Measurements from ENCODE around the gene PELI3.
A peak's percentile ranks its signal among the peaks of the same experiment; 100 is the strongest.

Gene PELI3

DNA sequence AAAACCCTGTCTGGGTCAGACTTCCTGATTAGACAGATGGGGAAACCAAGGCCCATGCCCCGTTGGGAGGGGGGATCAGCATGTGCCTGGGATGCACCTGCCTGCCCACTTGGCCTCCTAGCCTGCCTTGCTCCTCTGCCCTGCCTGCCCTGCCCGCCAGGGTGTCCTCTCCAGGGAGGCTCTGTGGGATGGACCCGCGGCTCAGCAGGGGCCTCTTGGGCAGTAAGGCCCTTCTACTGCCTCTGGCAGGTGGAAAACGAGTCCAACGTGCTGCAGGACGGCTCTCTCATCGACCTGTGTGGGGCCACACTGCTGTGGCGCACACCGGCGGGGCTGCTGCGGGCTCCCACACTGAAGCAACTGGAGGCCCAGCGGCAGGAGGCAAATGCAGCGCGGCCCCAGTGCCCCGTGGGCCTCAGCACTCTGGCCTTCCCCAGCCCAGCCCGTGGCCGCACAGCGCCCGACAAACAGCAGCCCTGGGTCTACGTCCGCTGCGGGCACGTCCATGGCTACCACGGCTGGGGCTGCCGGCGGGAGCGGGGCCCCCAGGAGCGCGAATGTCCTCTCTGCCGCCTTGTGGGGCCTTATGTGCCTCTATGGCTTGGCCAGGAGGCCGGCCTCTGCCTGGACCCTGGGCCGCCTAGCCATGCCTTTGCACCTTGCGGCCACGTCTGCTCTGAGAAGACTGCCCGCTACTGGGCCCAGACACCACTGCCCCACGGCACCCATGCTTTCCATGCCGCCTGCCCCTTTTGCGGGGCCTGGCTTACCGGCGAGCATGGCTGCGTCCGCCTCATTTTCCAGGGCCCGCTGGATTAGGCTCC, 8.9 kb downstream of the PELI3 start:
- DNase-seq (ENCODE audit: low spot score), result no peak

DNA sequence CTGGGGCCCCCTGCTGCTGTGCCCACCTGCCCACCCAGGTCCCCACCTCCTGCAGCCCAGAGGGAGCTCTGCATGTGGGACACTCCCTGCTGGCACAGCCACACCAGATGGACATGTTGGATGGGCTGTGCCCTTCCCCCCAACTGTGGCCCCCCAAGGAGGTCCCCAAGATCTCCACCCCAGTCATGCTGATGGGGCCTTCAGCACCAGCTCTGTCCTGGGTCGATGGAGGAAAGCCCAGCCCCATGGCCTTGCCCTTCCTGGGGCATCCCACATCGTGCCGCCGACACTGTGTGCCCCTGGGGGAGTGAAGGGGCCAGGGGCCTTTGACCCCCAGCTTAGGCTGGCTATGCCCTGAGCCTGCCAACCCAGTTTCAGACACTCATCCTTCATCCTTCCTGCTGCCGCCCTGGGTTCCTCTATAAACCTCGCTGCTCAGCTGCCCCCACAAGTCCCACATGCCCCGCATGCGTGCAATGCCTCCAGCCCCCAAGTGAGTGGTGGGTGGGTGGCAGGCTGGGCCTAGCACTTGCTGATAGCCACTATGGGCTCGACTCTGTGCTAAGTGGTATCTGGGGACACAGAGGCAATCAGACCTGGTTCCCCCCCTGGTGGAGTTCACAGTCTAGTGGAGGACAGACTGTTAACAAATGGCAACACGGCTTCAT, 9.6 kb downstream of the PELI3 start:
- DNase-seq (ENCODE audit: low spot score), result no peak

DNA sequence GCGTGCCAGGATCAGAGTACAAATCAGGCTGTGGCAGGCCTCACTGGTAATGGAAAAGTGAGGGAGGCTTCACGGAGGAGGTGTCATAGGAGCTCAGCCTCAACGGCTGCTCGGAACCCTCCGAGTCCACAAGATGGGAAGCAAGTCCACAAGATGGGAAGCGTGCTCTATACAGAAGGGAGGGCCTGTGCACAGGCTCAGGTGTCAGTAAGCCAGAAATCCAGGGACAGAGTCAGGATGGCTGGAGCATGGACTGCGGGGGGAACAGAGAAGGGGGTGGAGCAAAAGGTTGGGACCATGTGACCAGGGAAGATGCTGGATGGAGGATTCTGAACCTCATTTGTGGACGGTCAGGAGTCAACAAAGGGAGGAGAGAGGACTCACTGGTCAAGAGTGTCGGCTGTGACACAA, 10.1 kb downstream of the PELI3 start:
- no peak for DNase-seq (ENCODE audit: low spot score)

DNA sequence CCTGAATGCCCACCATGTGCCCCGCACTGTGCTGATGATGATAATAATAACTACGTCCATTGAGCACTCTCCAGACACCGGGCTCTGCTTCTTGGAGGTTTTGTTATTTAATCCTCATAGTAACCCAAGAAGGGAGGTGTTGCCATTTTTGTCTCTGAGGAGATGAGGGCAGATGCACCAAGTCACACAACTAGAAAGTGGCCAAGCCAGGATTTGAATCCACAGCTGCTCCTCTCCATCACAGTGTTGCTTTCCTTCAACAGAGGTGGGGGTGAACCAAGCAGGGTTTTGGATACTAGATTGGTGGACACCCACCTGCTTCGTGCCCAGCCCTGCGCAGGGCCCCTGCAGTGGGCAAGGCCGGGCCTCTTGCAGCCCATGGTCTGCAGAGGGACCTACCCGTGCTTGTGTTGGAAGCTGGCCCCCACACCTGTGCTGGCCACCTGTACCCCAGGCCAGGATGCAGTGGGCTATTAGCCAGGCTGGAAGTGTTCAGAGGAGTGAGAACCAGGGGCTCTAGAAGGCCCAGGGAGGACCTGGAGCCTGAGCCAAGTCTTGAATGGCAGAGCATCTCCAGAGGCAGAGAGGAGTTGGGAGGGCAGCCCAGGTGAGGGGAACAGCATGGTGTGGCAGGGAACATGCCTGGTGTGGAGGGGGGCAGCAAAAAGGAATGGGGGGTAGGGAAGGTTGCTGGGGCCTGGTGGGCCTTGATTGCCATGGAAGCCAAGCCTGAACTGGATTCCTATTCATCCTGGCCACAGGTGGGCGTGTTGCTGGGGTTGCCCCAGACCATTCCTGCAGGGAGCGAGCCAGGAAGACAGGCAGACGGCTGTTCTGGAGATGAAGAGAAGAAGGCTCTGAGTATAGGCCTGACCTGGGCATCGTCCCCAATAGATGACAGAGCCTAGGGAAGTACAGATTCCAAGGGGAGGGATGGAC, 10.8 kb downstream of the PELI3 start:
- no peak for DNase-seq (ENCODE audit: low spot score)

DNA sequence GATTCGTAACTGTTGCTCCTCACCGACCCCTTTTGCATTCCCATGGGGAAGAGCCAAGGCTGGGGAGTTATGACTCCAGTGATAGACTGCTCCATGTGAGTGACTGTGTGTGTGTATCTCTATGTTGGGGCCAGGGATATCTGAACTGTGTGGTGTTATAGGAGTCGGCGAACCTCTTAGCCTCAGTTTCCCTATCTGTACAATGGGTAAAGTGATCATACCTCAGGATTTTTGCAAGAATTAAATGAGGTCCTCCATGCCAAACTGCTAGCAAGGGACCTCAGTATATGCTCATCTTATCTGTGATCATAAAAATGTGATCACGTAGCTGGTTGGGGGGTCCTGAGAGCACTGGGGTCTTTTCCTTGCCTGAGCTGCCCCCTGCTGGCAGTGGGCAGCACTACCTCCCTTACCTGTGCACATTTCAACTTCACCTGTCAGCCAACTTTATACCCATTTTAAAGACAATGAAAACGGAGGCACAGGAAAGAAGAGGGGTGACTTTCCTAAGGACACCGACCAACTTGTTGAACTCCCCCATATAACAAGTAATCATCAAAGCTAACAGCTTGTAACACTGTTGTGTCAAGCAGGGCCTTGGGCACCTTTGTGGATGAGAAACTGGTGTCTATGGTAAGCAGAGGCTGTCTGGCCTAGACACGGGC, 12.2 kb downstream of the PELI3 start:
- peak; percentile 36 for DNase-seq (ENCODE audit: low spot score)

DNA sequence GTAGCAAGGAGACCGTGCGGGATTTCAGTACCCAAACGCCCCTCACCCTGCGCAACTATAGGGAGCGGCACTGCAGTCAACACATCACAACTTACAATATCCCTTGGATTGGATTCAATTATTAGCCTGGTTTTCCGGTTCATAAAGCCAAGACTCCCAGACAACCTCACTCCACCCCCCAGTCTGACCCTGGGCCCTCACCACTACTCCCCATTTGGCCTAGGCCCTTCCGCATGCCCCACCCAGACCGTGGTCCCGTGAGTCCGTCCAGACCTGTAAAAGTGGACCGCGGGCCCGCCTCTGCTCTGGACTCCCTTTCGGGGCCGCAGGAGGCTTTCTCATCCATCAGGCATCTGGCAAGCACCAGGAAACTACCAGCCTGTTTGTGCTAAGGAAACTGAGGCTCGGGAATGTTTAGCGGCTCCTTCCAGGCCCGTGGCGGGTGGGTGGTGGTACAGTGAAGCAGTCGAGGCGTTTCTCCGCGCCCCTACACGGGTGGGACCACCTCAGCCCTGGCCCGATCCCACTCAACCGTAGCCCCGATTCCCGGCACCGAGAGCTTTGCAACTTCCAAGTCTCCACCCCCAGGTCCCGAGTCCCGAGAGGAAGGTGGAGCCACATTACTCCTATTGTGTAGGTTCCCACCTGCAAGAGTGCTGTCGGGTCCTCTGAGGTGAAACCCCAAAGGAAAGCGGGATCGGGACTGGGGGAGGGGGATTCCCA, 12.8 kb downstream of the PELI3 start:
- peak; percentile 36 for DNase-seq (ENCODE audit: low spot score)

DNA sequence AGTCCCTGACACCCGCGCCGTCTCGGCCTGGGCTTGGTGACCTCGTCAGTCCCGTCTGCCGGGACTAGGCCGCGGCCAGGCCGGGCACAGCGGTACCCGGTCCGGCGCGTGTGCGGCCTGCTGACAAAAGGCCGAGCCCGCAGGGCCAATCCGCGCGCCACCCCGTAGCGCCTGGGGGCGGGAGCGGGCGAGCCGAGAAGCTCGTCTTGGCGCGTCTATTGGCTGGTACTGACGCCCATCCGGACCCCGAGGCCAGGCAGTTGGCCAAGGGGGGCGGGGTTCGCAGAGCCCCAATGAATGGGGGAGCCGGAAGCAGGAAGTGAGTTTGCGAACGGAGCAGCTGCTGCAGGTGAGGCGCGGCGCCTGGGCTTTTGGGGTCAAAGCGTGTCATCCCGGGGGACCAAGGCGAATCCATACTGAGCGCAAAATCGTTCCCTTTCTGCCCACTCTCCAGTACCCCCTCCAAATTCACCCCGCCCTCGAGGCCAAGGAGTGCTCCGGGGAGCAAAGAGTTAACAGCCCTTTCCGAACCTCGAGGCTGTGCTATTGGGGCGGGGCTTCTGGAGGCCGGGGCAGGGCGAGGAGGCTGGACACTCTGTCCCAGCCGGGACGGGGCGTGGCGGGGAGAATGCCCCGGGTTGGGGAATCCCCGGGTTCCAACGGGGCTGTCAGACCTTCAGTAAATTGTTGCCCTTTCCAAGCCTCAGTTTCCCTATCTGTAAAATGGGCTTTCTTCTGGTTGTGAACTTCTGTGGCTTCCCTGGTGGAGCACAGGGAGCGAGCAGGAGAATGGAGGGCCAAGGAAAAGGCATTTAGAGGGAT, 13.6 kb downstream of the PELI3 start, which contains the start of gene DPP3:
TSS of gene DPP3 (plus strand) at position 318 of the 822 bp plus-strand sequence. CDS start 1,767 bp downstream, outside the sequence.
- peak; percentile 98 for DNase-seq (ENCODE audit: low spot score)

DNA sequence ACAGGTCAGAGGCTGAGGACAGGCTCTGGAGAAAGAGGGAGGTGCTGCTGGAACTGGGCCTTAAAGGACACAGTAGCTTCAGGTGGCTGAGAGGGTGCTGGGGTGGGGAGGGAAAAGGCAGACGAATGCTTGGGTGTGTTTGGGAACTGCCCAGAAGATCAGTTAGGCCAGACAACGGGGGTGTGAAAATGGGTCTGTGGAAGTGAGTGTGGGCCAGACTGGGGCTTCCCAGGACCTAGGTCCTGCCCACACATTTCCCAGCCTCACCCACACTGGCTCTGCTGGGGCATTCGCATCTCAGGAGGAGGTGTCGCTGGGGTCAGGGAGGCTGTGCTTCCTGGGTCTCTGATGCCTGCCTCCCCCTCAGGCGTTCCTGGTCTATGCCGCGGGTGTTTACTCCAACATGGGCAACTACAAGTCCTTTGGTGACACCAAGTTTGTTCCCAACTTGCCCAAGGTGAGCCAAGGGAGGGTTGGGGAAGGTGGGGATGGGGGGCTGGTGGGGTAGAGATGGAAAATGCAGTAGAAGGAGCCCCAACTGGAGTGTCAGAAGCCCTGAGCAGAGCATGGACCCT, 18.2 kb downstream of the PELI3 start:
- no peak for DNase-seq (ENCODE audit: low spot score)

DNA sequence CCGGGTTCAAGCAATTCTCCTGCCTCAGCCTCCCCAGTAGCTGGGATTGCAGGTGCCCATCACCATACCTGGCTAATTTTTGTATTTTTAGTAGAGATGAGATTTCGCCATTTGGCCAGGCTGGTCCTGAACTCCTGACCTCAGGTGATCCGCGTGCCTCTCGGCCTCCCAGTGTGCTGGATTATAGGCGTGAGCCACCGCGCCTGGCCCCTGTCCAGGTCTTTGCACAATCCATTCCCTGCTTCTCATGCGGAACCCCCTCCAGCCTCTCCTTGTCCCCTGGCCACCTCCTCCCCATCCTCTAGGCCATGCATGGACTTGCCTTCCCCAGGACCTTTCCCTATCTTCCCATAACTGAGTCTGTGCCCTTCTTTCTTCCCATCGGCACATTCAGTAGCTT, 22.3 kb downstream of the PELI3 start:
- DNase-seq (ENCODE audit: low spot score), result no peak

DNA sequence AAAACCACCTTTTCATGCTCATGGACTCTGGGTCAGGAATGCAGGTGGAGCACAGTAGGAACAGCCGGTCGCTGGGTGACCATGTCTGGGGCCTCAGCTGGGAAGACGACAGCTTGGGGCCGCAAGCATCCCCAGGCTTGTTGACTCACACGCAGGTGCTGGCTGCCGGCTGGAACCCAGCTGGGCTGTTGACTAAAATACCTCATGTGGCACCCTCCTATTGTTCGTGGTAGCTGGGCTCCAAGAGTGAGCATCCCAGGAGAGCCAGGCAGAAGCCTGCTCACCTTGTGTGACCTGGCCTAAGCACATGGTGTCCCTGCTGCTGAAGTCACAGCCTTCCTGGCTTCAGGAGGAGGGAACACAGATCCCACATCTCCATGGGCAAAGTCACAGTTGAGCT, 22.9 kb downstream of the PELI3 start:
- DNase-seq (ENCODE audit: low spot score), result no peak

DNA sequence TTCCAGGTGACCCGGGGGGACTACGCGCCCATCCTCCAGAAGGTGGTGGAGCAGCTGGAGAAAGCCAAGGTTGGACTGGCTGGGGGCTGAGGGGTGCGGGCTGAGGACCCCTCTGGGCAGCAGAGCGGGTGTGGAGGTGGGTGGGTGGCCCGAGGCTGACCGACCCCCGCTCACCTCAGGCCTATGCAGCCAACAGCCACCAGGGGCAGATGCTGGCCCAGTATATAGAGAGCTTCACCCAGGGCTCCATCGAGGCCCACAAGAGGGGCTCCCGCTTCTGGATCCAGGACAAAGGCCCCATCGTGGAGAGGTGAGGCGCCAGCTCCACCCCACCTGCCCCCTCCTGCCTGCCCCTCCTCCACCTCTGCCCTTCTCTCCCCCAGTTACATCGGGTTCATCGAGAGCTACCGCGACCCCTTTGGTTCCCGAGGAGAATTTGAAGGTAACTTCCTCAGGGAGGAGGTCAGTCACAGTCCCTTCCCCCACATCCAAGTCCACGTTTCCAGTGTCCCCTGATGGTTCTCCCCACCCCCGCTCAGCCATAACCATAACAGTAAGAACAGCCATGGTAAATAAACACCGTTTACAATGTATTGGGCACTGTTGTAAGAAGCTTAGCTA, 24.7 kb downstream of the PELI3 start:
- DNase-seq (ENCODE audit: low spot score), result no peak

DNA sequence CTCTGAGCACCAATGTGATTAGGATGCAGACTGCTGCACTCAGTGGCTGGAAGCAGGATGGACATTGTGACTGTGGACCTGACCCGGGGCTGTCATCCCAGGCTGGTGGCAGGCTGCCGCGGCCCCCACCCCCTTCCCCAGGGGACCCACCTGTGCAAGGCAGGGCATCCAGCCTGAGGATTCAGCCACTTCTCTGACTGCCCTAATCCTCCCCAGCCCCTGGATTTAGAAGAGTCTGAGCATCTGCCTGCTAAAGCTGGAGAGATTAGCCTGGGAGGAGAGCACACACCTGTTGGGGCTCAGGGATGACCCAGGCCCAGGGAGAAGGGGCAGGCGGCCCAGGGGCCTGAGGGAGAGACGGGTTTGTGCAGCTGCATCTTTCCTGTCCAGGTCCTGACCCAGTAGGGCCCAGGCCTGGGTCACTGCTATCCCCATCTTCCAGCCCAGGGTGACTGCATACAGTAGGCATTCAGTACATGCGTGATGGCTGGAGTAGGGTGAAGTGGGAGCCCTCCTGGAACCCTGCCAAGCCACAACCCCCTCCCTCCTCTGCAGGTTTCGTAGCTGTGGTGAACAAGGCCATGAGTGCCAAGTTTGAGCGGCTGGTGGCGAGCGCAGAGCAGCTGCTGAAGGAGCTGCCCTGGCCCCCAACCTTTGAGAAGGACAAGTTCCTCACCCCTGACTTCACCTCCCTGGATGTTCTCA, 25.6 kb downstream of the PELI3 start:
- no peak for DNase-seq (ENCODE audit: low spot score)

DNA sequence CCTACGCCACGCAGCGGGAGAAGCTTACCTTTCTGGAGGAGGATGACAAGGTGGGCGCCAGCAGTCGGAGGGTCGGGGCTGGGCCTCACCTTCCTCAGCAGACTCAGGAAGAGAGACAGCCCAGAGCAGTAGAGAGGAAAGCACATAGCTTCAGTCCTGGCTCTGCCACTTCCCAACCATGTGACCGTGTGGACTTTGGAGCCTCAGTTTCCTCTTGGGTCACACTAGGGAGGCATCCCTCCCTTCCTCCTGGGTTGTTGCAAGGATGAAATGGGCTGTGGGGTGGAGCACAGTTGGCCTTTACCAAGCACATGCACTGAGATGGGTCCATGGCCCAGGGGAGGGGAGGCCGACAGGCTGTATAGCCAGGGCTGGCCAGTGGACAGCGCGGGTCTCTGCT, 26.4 kb downstream of the PELI3 start:
- DNase-seq (ENCODE audit: low spot score), result no peak

DNA sequence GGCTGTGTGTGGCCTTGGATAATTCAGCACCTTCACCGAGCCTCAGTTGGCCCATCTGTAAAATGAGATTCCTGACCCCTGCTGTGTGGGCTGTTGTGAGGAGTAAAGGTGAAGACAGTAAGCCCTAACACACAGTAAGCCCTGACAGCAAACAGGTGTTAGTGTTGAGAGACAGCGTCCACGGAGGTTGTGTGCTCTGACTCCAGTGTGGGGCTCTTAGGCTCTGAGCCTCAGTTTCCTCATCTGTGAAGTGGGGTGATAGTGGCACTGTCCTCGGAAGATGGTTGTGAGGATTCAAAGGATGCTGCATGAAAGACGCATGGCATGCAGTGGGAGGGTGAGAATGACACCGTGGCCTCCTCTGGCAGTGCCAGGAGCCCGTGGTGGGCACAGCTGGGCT, 27.8 kb downstream of the PELI3 start:
- no peak for DNase-seq (ENCODE audit: low spot score)

DNA sequence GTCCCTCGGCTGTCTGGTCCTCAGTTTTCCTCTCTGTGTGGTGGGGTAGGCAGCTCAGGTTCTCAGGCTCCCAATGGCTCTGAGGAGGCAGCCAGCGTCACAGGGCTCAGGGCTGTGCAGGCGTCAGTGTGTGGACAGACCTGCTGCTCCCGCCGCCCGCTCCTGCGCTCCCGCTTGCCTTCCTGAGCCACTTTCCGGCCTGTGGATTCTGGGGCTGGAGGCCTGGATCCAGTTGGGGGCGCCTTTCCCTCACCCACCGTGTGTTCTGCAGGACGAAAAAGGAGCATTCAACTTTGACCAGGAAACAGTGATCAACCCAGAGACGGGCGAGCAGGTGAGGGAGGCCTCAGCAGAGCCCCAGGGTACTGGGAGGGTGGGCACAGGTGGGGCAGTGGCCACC, 28.2 kb downstream of the PELI3 start:
- no peak for DNase-seq (ENCODE audit: low spot score)

DNA sequence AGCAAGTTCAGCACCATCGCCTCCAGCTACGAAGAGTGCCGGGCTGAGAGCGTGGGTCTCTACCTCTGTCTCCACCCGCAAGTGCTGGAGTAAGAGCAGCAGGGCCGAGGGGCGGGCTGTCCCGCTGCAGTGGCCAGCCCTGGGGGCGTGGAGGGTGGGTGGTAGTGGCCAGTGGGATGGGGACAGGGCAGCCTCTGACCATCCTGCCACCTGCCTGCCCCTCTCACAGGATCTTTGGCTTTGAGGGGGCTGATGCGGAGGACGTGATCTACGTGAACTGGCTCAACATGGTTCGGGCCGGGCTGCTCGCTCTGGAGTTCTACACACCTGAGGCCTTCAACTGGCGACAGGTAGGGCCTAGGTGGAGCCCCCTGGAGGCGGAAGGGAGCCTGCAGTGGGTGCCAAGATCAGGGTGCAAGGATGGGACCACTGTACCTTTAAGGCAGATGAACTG, 28.7 kb downstream of the PELI3 start:
- DNase-seq (ENCODE audit: low spot score), result no peak

DNA sequence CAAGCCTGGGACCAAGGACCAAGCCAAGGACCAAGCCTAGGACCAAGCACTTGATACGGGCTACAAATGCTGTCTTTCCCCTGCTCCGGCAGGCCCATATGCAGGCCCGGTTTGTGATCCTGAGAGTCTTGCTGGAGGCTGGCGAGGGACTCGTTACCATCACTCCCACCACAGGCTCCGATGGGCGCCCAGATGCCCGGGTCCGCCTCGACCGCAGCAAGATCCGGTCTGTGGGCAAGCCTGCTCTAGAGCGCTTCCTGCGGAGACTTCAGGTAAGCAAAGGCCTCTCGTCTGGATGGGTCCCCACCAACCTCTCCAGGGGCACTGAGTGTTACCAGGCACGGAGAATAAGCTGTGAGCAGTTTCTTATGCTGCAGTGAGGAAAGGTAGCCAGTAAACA, 30.5 kb downstream of the PELI3 start:
- DNase-seq (ENCODE audit: low spot score), result no peak

DNA sequence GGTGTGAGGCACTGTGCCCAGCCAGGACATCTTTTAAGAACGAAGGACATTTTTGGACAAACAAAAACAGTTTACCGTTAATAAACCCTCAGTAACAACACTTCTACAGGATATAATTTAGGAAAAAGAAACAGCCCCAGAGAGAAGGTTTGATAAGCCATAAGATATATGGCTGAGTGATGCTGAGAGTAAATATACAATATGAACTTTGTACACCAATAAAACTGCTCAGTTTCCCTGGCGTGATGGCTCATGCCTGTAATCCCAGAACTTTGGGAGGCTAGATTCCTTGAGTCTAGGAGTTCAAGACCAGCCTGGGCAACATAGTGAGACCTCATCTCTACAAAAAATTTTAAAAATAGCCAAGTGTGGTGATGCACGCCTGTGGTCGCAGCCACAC, 31.8 kb downstream of the PELI3 start:
- no peak for DNase-seq (ENCODE audit: low spot score)

All from SW480 (cell line).